HEK293T (cell line): ENCODE measurements around the gene ARHGDIG.

ENCODE experiments used
- ARNT ChIP-seq: fragments of 450-650 bp; IDR thresholded peaks from 2 replicates; pipeline ENCODE4 v1.6.1; 2017; ENCODE audit warnings: mild to moderate bottlenecking
- BHLHE40 ChIP-seq: fragments of 450-650 bp; IDR thresholded peaks from 2 replicates; pipeline ENCODE4 v1.6.1; 2016; ENCODE audit warnings: mild to moderate bottlenecking, moderate library complexity, borderline replicate concordance
- ELF4 ChIP-seq: fragments of 450-650 bp; IDR thresholded peaks from 2 replicates; pipeline ENCODE4 v1.6.1; 2017; ENCODE audit warnings: antibody characterized with exemption
- FOXM1 ChIP-seq: fragments of 450-650 bp; IDR thresholded peaks from 2 replicates; pipeline ENCODE4 v1.6.1; 2017; ENCODE audit warnings: mild to moderate bottlenecking, borderline replicate concordance
- L3MBTL2 ChIP-seq: fragments of 450-650 bp; conservative IDR thresholded peaks from 2 replicates; pipeline ENCODE4 v1.6.1; 2016; ENCODE audit warnings: mild to moderate bottlenecking
- NFRKB ChIP-seq: fragments of 450-650 bp; IDR thresholded peaks from 2 replicates; pipeline ENCODE4 v1.6.1; 2016; ENCODE audit warnings: mild to moderate bottlenecking, moderate library complexity
- SP1 ChIP-seq: fragments of 450-650 bp; IDR thresholded peaks from 2 replicates; pipeline ENCODE4 v1.6.1; 2017
- SUZ12 ChIP-seq: fragments of 450-650 bp; IDR thresholded peaks from 2 replicates; pipeline ENCODE4 v1.6.1; 2016; ENCODE audit warnings: mild to moderate bottlenecking
- TARDBP ChIP-seq: fragments of 450-650 bp; IDR thresholded peaks from 2 replicates; pipeline ENCODE4 v1.6.1; 2016
- ZNF384 ChIP-seq: fragments of 450-650 bp; IDR thresholded peaks from 2 replicates; pipeline ENCODE4 v1.6.1; 2016
- TF ChIP-seq, protein P1 (sequence below): fragments of 450-650 bp; IDR thresholded peaks from 2 replicates; pipeline ENCODE4 v1.6.1; 2016

DNA sequence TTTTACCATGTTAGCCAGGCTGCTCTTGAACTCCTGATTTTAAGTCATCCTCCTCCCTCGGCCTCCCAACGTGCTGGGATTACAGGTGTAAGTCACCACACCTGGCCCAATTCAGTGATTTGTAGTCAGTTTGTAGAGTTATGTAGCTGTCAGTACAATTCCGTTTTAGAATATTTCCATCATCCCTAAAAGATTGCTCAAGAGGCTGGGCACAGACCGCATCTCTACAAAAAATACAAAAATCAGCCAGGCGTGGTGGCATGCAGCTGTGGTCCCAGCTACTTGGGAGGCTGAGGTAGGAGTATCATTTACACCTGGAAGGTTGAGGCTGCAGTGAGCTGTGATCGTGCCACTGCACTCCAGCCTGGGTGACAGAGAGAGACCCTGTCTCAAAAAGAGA is 25.2 kb upstream of the ARHGDIG start:
- TF ChIP-seq, protein P1, sequence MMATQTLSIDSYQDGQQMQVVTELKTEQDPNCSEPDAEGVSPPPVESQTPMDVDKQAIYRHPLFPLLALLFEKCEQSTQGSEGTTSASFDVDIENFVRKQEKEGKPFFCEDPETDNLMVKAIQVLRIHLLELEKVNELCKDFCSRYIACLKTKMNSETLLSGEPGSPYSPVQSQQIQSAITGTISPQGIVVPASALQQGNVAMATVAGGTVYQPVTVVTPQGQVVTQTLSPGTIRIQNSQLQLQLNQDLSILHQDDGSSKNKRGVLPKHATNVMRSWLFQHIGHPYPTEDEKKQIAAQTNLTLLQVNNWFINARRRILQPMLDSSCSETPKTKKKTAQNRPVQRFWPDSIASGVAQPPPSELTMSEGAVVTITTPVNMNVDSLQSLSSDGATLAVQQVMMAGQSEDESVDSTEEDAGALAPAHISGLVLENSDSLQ: no peak
- TF ChIP-seq TARDBP (no peak), ARNT (no peak), ZNF384 (no peak), L3MBTL2 (no peak), FOXM1 (no peak), BHLHE40 (no peak), SUZ12 (no peak), NFRKB (no peak), ELF4 (no peak), SP1 (no peak)
